Activated CD8-positive, alpha-beta T cell treated with anti-CD3 and anti-CD28 coated beads for 36 hours (primary cell): Measurements from ENCODE around the gene ADARB1. TPM values are rescaled to one million over a fixed set of nuclear protein-coding genes. Genes with fewer than 3 reads are reported as not detected.

Source experiments
- ATAC-seq: fragments of 200-7000 bp; cut with Tn5 transposase; one replicate; pipeline ENCODE4 v1.10.0; 2021; ENCODE audit warnings: mild to moderate bottlenecking, moderate library complexity
- CTCF ChIA-PET: fragments of 350-600 bp; sonication (Branson Sonifier 250); formaldehyde crosslinking; loops from one replicate; lab custom pipeline; 2021; ENCODE audit warnings: antibody characterized with exemption; lab: Charles Lee
- POLR2A ChIA-PET: fragments of 350-600 bp; sonication (Branson Sonifier 250); formaldehyde crosslinking; loops from one replicate; lab custom pipeline; 2021; ENCODE audit warnings: antibody characterized with exemption; lab: Charles Lee
- DNase-seq: peaks from one replicate; pipeline ENCODE4 v3.0.0-alpha.2; 2020
- H3K27ac Mint-ChIP-seq: one replicate; pipeline ENCODE4 v1.8.0; 2021; ENCODE audit warnings: mild to moderate bottlenecking, mixed read lengths
- H3K27me3 Mint-ChIP-seq: one replicate; pipeline ENCODE4 v1.8.0; 2021; ENCODE audit warnings: mixed read lengths
- H3K36me3 Mint-ChIP-seq: one replicate; pipeline ENCODE4 v1.8.0; 2021; ENCODE audit warnings: low read depth, mixed read lengths
- H3K4me1 Mint-ChIP-seq: one replicate; pipeline ENCODE4 v1.8.0; 2021; ENCODE audit warnings: low read depth, mixed read lengths
- H3K4me3 Mint-ChIP-seq: one replicate; pipeline ENCODE4 v1.8.0; 2021; ENCODE audit warnings: mild to moderate bottlenecking, moderate library complexity, mixed read lengths
- H3K9me3 Mint-ChIP-seq: one replicate; pipeline ENCODE4 v1.8.0; 2021; ENCODE audit warnings: mixed read lengths
- intact Hi-C: fragments of 100-400 bp; cut with micrococcal nuclease; formaldehyde crosslinking; loops from one replicate; pipeline ENCODE4 v1.10.0; 2022
- total RNA-seq, 2 experiments: library from RNA; stranded (reverse); gene quantifications; one replicate each; pipeline ENCODE4 v1.2.3, GENCODE V29; 2021
- TF ChIP-seq, protein P1 (sequence below): fragments of 200-600 bp; IDR thresholded peaks from one replicate; pipeline ENCODE4 v1.8.0; 2022; ENCODE audit warnings: antibody characterized with exemption, mild to moderate bottlenecking

ADARB1 gene
- total RNA-seq, 2 experiments from 2014 or later: 36.2 to 37.1 TPM

DNA sequence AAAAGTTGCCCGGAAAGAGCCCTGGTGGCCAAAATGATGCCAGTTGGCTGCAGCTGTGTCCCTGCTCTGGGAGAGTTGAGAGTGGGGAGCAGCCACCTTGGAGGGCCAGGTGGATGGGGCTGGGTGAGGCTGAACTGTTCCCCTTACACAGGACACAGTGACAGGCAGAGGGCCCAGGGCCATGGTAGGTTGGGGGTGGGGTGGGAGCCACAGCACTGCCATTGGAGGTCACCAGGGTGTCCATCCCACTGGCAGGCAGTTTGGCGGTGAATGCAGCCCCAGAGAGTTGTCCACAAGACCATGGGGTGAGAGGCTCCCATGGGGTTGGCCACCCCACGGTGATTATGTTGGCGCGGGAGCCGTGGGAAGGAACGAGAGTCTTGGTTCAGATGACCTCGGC, 125.7 kb downstream of the ADARB1 start:
- intact Hi-C loops: no loop called here
- ChIA-PET POLR2A (no interaction called here), CTCF (interaction anchor here (1.6 kb wide), 1 partner anchor 62 kb away, joined by 4 read pairs; no protein-coding TSS in a partner anchor)
- TF ChIP-seq, protein P1, sequence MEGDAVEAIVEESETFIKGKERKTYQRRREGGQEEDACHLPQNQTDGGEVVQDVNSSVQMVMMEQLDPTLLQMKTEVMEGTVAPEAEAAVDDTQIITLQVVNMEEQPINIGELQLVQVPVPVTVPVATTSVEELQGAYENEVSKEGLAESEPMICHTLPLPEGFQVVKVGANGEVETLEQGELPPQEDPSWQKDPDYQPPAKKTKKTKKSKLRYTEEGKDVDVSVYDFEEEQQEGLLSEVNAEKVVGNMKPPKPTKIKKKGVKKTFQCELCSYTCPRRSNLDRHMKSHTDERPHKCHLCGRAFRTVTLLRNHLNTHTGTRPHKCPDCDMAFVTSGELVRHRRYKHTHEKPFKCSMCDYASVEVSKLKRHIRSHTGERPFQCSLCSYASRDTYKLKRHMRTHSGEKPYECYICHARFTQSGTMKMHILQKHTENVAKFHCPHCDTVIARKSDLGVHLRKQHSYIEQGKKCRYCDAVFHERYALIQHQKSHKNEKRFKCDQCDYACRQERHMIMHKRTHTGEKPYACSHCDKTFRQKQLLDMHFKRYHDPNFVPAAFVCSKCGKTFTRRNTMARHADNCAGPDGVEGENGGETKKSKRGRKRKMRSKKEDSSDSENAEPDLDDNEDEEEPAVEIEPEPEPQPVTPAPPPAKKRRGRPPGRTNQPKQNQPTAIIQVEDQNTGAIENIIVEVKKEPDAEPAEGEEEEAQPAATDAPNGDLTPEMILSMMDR: no peak
- no peak for ATAC-seq
- H3K4me1 Mint-ChIP-seq: no peaks in the 10 kb centered on the region
- no peaks in the 10 kb centered on the region for H3K27me3 Mint-ChIP-seq
- no peaks in the 10 kb centered on the region for H3K9me3 Mint-ChIP-seq
- H3K4me3 Mint-ChIP-seq: no peak overlapping the region
- H3K36me3 Mint-ChIP-seq: no peaks in the 10 kb centered on the region
- no peak for DNase-seq
- no peak overlapping the region for H3K27ac Mint-ChIP-seq

DNA sequence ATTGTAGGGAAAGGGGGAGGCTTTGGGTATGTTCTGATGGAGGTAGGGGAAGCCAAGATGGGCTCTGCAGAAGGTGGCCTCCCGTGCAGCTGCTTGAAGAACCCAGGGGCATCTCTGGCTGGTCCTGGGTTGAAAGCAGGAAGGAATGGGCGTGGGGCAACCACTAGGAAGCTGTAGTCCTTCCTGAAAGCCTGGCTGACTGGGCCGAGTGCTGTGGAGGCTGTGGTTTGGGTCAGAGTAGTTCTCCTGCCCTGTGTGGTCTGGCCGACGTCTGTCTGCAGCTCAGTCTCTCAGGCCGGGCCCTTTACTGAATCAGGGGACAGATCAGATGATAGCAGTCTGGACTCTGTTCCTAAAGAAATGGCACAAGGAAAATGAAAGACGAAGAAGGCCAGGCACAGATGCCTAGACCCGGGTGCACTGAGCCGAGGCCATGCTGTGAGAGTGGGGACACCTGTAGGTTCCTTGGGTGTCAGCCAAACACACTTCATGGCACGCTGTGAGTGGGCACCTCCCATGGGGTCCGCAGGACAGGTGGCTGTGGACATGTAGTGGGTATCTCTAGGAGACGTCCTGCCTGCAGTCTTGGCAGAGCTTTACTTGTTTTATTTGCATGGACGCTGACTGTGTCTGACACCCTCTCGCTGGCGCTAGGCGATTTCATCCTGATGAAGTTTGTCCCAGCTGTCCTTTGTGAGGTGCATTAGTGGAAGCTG, 126.4 kb downstream of the ADARB1 start:
- DNase-seq: no peak
- no peak overlapping the region for H3K27ac Mint-ChIP-seq
- no peak overlapping the region for H3K4me3 Mint-ChIP-seq
- no peaks in the 10 kb centered on the region for H3K27me3 Mint-ChIP-seq
- H3K36me3 Mint-ChIP-seq: no peaks in the 10 kb centered on the region
- no peak for ATAC-seq
- no peaks in the 10 kb centered on the region for H3K9me3 Mint-ChIP-seq
- POLR2A ChIA-PET: no interaction called here
- TF ChIP-seq, protein P1: no peak
- H3K4me1 Mint-ChIP-seq: no peaks in the 10 kb centered on the region
- intact Hi-C loops: no loop called here
- CTCF ChIA-PET: interaction anchor here (1.6 kb wide), 1 partner anchor 63 kb away, joined by 4 read pairs; no protein-coding TSS in a partner anchor

DNA sequence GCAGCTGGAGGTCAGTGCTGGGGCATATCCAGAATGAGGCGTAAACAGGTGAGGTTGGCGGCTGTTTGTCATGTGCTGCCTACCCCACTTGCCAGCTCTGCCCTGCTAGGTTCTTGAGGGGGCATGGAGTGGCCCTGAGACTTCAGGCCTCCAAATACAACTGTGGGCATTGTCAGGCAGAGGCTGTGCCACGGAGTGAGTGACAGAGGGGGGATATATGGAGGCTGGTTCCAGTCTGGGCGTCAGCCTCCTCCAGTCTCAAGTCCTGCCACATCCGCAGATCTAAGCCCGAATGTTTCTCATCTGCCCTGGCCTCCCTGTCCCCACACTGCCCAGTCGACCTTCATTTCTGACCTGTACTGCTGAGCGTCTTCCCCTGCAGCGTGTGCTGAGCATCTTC, 128.0 kb downstream of the ADARB1 start:
- H3K36me3 Mint-ChIP-seq: no peaks in the 10 kb centered on the region
- H3K9me3 Mint-ChIP-seq: no peaks in the 10 kb centered on the region

DNA sequence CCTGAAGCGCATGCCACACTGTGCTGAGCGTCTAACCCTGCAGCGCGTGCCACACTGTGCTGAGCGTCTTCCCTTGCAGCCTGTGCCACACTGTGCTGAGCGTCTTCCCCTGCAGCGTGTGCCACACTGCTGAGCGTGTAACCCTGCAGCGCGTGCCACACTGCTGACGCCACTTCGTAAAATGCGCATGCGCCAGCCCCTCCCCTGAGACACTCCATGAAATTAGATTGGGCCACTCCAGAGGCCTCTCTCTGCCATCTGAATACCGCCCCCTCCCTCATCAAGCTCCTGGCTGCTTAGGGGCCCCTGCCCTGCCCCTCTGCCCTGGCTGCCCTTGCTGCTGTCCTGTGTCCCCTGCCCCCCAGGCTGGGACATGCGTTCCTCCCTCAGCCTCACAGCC, 128.5 kb downstream of the ADARB1 start:
- Mint-ChIP-seq H3K27ac (no peak overlapping the region), H3K4me3 (no peak overlapping the region), H3K4me1 (peaks cover 5% of the 10 kb centered on the region), H3K9me3 (no peaks in the 10 kb centered on the region), H3K27me3 (no peaks in the 10 kb centered on the region), H3K36me3 (no peaks in the 10 kb centered on the region)
- CTCF ChIA-PET: no interaction called here
- DNase-seq: no peak
- TF ChIP-seq, protein P1: no peak
- no peak for ATAC-seq
- POLR2A ChIA-PET: no interaction called here
- intact Hi-C loops: no loop called here

More for the DNA sequence above, 128.0 kb downstream of the ADARB1 start:
- TF ChIP-seq, protein P1: no peak
- H3K4me1 Mint-ChIP-seq: peaks cover under 1% of the 10 kb centered on the region
- intact Hi-C loops: no loop called here
- DNase-seq: no peak
- H3K27ac Mint-ChIP-seq: no peak overlapping the region
- no peak overlapping the region for H3K4me3 Mint-ChIP-seq
- ChIA-PET POLR2A (no interaction called here), CTCF (no interaction called here)
- no peaks in the 10 kb centered on the region for H3K27me3 Mint-ChIP-seq
- ATAC-seq: no peak

DNA sequence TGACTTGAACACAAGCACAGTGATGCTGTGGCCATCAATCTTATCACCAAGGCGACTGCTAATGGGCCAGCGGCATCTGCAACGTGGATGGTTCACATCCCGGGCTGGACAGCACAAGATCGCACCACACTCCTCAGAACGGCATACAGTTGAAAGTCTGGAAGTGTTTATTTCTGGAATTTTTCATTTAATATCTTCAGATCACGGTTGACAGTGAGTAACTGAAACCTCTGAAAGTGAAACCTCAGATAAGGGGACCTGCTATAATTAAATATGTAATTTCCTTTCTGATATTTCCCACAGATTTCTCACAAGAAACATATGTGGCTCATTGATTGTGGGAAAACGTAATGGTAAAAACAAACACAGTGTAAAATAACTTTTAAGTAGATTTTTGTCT, 129.6 kb downstream of the ADARB1 start:
- no peaks in the 10 kb centered on the region for H3K36me3 Mint-ChIP-seq
- no peak overlapping the region for H3K27ac Mint-ChIP-seq
- DNase-seq: no peak
- POLR2A ChIA-PET: no interaction called here
- no peak overlapping the region for H3K4me3 Mint-ChIP-seq
- intact Hi-C loops: no loop called here
- no peaks in the 10 kb centered on the region for H3K27me3 Mint-ChIP-seq
- no peak for ATAC-seq
- H3K4me1 Mint-ChIP-seq: peaks cover 15% of the 10 kb centered on the region
- no peaks in the 10 kb centered on the region for H3K9me3 Mint-ChIP-seq
- TF ChIP-seq, protein P1: no peak
- CTCF ChIA-PET: no interaction called here
